ENCODE measurements around the gene SMIM45.

SMIM45 gene

DNA sequence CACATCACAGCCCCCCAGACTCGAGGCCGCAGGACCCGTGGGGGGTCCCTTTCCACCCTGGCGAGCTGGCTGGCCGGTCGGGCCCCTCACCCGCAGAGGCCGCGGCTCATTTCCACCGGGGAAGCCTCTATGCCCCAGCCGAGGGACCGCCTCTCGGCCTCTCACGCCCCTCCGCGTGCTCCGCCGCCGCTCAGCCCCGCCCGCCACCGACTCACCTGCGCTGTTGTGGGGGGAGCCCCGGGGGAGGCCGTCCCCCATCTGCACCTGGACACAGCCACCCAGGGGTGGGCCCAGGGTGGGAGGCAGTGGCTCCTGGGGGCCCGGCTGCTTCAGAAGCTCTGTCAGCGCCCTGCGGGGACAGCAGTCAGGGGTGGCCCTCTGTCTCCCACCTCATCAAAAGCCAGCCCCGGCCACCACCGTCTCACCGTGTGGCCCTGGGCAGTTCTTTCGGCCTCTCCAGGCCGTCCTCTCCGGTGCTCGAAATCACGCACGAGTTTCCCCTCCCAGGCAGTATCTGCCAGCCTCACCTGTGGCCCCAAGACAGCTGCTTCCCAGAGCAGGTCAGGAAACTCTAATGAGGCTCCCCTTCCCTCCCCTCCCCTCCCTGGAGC, 40.8 kb upstream of the SMIM45 start (continued):
- TF ChIP-seq, protein P1, sequence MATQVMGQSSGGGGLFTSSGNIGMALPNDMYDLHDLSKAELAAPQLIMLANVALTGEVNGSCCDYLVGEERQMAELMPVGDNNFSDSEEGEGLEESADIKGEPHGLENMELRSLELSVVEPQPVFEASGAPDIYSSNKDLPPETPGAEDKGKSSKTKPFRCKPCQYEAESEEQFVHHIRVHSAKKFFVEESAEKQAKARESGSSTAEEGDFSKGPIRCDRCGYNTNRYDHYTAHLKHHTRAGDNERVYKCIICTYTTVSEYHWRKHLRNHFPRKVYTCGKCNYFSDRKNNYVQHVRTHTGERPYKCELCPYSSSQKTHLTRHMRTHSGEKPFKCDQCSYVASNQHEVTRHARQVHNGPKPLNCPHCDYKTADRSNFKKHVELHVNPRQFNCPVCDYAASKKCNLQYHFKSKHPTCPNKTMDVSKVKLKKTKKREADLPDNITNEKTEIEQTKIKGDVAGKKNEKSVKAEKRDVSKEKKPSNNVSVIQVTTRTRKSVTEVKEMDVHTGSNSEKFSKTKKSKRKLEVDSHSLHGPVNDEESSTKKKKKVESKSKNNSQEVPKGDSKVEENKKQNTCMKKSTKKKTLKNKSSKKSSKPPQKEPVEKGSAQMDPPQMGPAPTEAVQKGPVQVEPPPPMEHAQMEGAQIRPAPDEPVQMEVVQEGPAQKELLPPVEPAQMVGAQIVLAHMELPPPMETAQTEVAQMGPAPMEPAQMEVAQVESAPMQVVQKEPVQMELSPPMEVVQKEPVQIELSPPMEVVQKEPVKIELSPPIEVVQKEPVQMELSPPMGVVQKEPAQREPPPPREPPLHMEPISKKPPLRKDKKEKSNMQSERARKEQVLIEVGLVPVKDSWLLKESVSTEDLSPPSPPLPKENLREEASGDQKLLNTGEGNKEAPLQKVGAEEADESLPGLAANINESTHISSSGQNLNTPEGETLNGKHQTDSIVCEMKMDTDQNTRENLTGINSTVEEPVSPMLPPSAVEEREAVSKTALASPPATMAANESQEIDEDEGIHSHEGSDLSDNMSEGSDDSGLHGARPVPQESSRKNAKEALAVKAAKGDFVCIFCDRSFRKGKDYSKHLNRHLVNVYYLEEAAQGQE (IDR thresholded peaks at IDR 0.05; ENCODE audit: low read depth, low read length) = no peak
- TF ChIP-seq TEAD4 (IDR thresholded peaks at IDR 0.05; ENCODE audit: borderline replicate concordance, insufficient read depth) (no peak), CHD2 (IDR thresholded peaks at IDR 0.05; ENCODE audit: low read length, partially characterized antibody) (no peak), NFIC (IDR thresholded peaks at IDR 0.05; ENCODE audit: borderline replicate concordance) (no peak), SMC3 (IDR thresholded peaks at IDR 0.05; ENCODE audit: low read depth, low read length) (no peak), YY1 (IDR thresholded peaks at IDR 0.05; ENCODE audit: low read depth) (no peak)
- TF ChIP-seq, protein P2, sequence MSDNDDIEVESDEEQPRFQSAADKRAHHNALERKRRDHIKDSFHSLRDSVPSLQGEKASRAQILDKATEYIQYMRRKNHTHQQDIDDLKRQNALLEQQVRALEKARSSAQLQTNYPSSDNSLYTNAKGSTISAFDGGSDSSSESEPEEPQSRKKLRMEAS (IDR thresholded peaks at IDR 0.05; ENCODE audit: low read depth) = no peak

DNA sequence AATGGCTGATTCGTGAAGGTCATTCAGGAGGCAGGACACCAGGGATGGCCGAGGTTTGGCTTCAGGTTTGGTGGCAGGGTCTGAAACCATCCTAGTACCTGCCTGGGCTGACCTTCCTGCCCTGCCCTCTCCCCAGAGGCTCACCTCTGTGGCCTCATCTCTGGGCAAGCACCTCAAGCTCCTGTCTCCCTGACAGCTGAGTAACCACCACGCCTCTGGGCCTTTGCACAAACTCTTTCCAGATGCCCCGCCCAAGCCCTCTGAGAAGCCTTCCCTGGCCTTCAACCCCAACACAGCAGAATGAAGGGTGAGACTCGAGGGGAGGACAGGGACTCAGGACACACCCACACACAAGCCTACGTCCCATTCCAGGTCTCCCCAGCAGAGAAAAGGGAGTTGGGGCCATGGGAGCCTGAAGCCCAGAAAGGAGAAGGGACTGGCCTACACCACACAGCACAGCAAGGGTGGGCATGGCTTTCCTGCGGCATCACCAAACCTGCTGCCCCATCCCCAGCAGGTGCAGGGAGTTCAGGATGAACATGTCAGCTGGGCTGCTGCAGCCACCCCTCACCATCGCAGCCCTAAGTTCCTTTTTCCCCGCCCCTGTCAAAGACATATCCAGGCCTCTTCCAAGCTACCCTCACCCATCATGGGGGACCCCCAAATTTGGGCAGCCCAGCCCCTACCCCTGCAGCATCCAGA, 39.5 kb upstream of the SMIM45 start:
- no peak overlapping the region for H2AFZ ChIP-seq (ENCODE audit: low read depth)
- ChIA-PET CTCF (interaction anchor here (0.6 to 1.5 kb wide), 4 partner anchors 13 to 215 kb away, joined by 3 to 5 read pairs (median 4); partner anchors contain the start of gene TNFRSF13C), POLR2A (no interaction called here)
- no peaks in the 10 kb centered on the region for H3K79me2 ChIP-seq (ENCODE audit: insufficient read depth)
- H3K27ac ChIP-seq (ENCODE audit: low read depth in 2 of 2, low read length in 1 of 2) = no peak overlapping the region
- no peak overlapping the region for H3K4me3 ChIP-seq (ENCODE audit: low read depth in 2 of 2, low read length in 1 of 2)
- no peaks in the 10 kb centered on the region; a peak in 1 of 4 replicates for H3K4me1 ChIP-seq (ENCODE audit: control insufficient read depth in 1 of 2, insufficient read depth in 2 of 2, low read depth in 1 of 2, low read length in 1 of 2)
- no peaks in the 10 kb centered on the region for H3K36me3 ChIP-seq (replicated peaks in 1 of 2; ENCODE audit: control insufficient read depth in 1 of 2, insufficient read depth in 2 of 2, low read length in 1 of 2)
- no CpG with 5 or more reads among the region's 9 CpGs for WGBS (ENCODE audit: low lambda C conversion rate)
- no peak overlapping the region for H3K9ac ChIP-seq
- TF ChIP-seq, protein P1 (IDR thresholded peaks at IDR 0.05; ENCODE audit: low read depth, low read length) = no peak
- no peak for TF ChIP-seq CHD2 (IDR thresholded peaks at IDR 0.05; ENCODE audit: low read length, partially characterized antibody)
- TF ChIP-seq RCOR1 (IDR thresholded peaks at IDR 0.05; ENCODE audit: low read length) = no peak
- TF ChIP-seq RXRA (IDR thresholded peaks at IDR 0.05; ENCODE audit: borderline replicate concordance, low read depth) = no peak
- TF ChIP-seq, protein P3, sequence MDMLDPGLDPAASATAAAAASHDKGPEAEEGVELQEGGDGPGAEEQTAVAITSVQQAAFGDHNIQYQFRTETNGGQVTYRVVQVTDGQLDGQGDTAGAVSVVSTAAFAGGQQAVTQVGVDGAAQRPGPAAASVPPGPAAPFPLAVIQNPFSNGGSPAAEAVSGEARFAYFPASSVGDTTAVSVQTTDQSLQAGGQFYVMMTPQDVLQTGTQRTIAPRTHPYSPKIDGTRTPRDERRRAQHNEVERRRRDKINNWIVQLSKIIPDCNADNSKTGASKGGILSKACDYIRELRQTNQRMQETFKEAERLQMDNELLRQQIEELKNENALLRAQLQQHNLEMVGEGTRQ (IDR thresholded peaks at IDR 0.05; ENCODE audit: borderline replicate concordance, low read depth, low read length) = no peak
- no peak for TF ChIP-seq FOSL2 (IDR thresholded peaks at IDR 0.05; ENCODE audit: borderline replicate concordance, low read depth)
- TF ChIP-seq TCF12 (IDR thresholded peaks at IDR 0.05) = no peak
- TF ChIP-seq JUND (IDR thresholded peaks at IDR 0.05) = no peak
- no peak for TF ChIP-seq SMC3 (IDR thresholded peaks at IDR 0.05; ENCODE audit: low read depth, low read length)
- no peak for TF ChIP-seq ELF1 (IDR thresholded peaks at IDR 0.05)
- no peaks in the 10 kb centered on the region for H3K9me2 ChIP-seq
- H3K9me3 ChIP-seq = no peaks in the 10 kb centered on the region
- H3F3A ChIP-seq (replicated peaks; ENCODE audit: insufficient read depth) = no peaks in the 10 kb centered on the region
- H3K4me2 ChIP-seq = no peak overlapping the region
- peaks cover 26% of the 10 kb centered on the region; the same call in 1 of the 2 replicates for H3K27me3 ChIP-seq (ENCODE audit: insufficient read depth)
- H4K20me1 ChIP-seq (ENCODE audit: insufficient read depth) = no peaks in the 10 kb centered on the region
- DNase-seq = no peak

All from SK-N-SH (cell line).